ENCODE measurements around the gene CEMIP. TPM values are rescaled to one million over a fixed set of nuclear protein-coding genes. Genes with fewer than 3 reads are reported as not detected.
A peak's percentile ranks its signal among the peaks of the same experiment; 100 is the strongest.

Gene CEMIP
- total RNA-seq, 3 donors from 2014 or later = under 0.01 to 0.66 (median 0.59) TPM

GRCh38 chr15:80846031-80846815 lies 67.1 kb downstream of the CEMIP start:
- intact Hi-C loops (cut with DNase I; ENCODE audit: low total_unique reads) = no loop called here
- Histone ChIP-seq H3K27ac (no peak overlapping the region), H3K27me3 (peaks cover 0 to 6% of the 10 kb centered on the region in 2 donors), H3K4me3 (no peak overlapping the region), H3K9me3 (no peaks in the 10 kb centered on the region), H3K4me1 (no peaks in the 10 kb centered on the region), H3K36me3 (no peaks in the 10 kb centered on the region)
- no peak for TF ChIP-seq CTCF (IDR thresholded peaks at IDR 0.05)
- TF ChIP-seq POLR2AphosphoS5 (IDR thresholded peaks at IDR 0.05) = no peak
- TF ChIP-seq POLR2A (IDR thresholded peaks at IDR 0.05) = no peak
- no peak for DNase-seq (ENCODE audit: low spot score in 2 of 2)

GRCh38 chr15:80849308-80849707 lies 70.1 kb downstream of the CEMIP start:
- Histone ChIP-seq H3K4me1 (peaks cover 0 to 2% of the 10 kb centered on the region in 2 donors), H3K4me3 (no peak overlapping the region), H3K9me3 (no peaks in the 10 kb centered on the region), H3K36me3 (no peaks in the 10 kb centered on the region), H3K27ac (no peak overlapping the region), H3K27me3 (no peaks in the 10 kb centered on the region)
- peak in 1 of 2 donors; percentile 54 for DNase-seq (ENCODE audit: low spot score in 2 of 2)
- TF ChIP-seq POLR2A (IDR thresholded peaks at IDR 0.05) = no peak
- intact Hi-C loops (cut with DNase I; ENCODE audit: low total_unique reads) = no loop called here

- DNase-seq (ENCODE audit: low spot score in 2 of 2) = no peak
- intact Hi-C loops (cut with DNase I; ENCODE audit: low total_unique reads) = no loop called here
- peaks cover 0 to 8% of the 10 kb centered on the region in 2 donors for H3K4me1 ChIP-seq
- H3K36me3 ChIP-seq = no peaks in the 10 kb centered on the region
- no peak overlapping the region for H3K4me3 ChIP-seq
- H3K9me3 ChIP-seq = no peaks in the 10 kb centered on the region
- TF ChIP-seq POLR2A (IDR thresholded peaks at IDR 0.05) (no peak), CTCF (IDR thresholded peaks at IDR 0.05) (no peak), POLR2AphosphoS5 (IDR thresholded peaks at IDR 0.05) (no peak)
- no peak overlapping the region for H3K27ac ChIP-seq
- no peaks in the 10 kb centered on the region for H3K27me3 ChIP-seq
Observed at GRCh38 chr15:80850941-80851451, 71.8 kb downstream of the CEMIP start.

- no peak overlapping the region for H3K4me3 ChIP-seq
- DNase-seq (ENCODE audit: low spot score in 2 of 2) = no peak
- no peak for TF ChIP-seq POLR2A (IDR thresholded peaks at IDR 0.05)
- no peak for TF ChIP-seq POLR2AphosphoS5 (IDR thresholded peaks at IDR 0.05)
- TF ChIP-seq CTCF (IDR thresholded peaks at IDR 0.05) = no peak
- H3K9me3 ChIP-seq = no peaks in the 10 kb centered on the region
- H3K4me1 ChIP-seq = peaks cover 0 to 14% of the 10 kb centered on the region in 2 donors
- no peaks in the 10 kb centered on the region for H3K36me3 ChIP-seq
- intact Hi-C loops (cut with DNase I; ENCODE audit: low total_unique reads) = no loop called here
- H3K27ac ChIP-seq = no peak overlapping the region
- no peaks in the 10 kb centered on the region for H3K27me3 ChIP-seq
Observed at GRCh38 chr15:80852676-80853075, 73.5 kb downstream of the CEMIP start.

GRCh38 chr15:80854104-80854503 lies 74.9 kb downstream of the CEMIP start:
- Histone ChIP-seq H3K27ac (no peak overlapping the region), H3K4me1 (peaks cover 0 to 14% of the 10 kb centered on the region in 2 donors), H3K36me3 (no peaks in the 10 kb centered on the region), H3K9me3 (no peaks in the 10 kb centered on the region), H3K27me3 (no peaks in the 10 kb centered on the region), H3K4me3 (no peak overlapping the region)
- intact Hi-C loops (cut with DNase I; ENCODE audit: low total_unique reads) = no loop called here
- TF ChIP-seq POLR2A (IDR thresholded peaks at IDR 0.05) (no peak), CTCF (IDR thresholded peaks at IDR 0.05) (no peak), POLR2AphosphoS5 (IDR thresholded peaks at IDR 0.05) (no peak)
- DNase-seq (ENCODE audit: low spot score in 2 of 2) = peak in 1 of 2 donors; percentile 79

All from breast epithelium (tissue), 4 donors.